ENCODE measurements around the gene DYDC1.
A peak's percentile ranks its signal among the peaks of the same experiment; 100 is the strongest.
"Not testable (repeated sequence)": the region's sequence is repeated elsewhere in the genome, so short reads cannot be mapped to it uniquely, and the experiment has no call there.

The DYDC1 gene

DNA sequence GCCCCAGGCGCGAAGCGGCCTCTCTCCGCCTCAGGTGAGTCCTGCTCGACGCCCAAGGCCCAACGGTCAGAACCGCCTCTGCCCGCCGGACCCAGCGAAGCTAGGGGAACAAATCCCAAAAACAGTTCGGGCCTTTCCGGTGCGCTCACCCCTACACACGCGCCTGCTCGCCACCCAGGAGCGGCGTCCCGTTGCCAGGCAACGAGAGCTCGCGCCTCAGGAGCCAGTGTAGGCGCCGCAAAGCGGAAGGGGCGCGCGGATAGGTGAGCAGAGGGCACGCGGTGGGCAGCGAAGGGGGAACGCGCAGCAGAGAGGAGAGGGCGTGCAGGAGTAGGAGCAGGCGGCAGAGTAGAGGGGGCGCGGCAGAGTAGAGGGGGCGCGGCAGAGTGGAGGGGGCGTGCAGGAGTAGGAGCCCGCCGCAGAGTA, at the start of gene DYDC1, which contains the start of gene DYDC2:
DYDC1 (minus strand) TSS at position 193 of the 426 bp plus-strand sequence. CDS start 4,154 bp downstream, outside the sequence.
DYDC2 (plus strand) TSS at position 219 of the 426 bp plus-strand sequence. CDS start 5,663 bp downstream, outside the sequence.
- peak; percentile 15 to 19 for DNase-seq

DNA sequence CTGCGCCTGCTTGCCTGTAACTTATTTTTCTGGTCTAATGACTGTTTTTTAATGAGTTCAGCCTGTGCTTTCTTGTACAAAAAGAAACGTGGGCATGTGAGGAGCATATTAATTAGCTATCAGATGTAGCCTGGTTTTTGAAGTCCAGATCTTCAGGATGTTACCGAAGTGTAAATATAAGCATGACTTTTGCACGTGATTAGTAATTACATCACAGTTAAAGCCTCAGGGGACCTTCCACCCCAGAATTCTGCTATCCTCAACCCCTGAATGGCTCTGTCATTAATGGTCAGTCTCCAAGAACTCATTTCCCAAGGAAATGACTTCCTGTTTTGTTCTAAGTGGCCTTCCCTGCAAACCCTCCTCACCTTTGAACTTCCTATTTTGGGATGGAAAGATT, 49.6 kb upstream of the DYDC1 start:
- no peak for DNase-seq

DNA sequence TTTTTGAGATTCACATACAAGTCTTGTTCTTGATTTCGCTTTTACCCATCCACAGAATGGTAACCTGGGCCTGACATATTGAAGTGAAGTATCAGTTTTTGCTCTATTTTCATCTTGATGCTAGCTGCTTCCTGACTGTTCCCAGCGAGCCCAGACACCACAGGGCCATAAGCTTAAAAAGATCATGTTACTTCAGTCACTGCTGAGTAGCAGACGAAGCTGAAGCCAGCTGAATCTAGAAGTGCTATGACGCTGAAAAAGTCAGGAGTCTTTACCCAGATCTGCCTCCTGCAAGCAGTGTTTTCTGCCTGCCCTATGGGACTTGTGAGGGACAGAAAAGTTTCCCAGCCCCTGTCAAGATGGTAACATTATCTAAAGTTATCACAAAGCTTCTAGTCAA, 49.1 kb upstream of the DYDC1 start:
- DNase-seq, result no peak

DNA sequence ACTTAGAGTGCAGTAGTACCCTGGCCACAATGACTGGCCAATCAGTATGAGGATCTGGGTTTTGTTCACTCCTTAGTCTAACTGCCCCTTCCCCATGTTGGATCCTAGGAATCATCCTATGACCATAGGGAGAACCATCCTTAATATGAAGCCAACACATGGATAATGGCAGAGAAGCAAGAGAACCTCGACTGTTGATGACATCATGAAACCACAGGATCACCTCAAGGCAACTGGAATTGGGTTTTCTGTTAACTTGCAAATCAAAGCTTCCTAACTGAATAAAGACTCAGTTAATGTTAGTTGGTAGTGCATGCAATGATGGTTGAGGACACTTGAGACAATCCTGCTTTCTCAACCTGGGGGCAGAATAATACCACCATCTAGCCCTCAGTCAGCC, 48.5 kb upstream of the DYDC1 start:
- no peak for DNase-seq

DNA sequence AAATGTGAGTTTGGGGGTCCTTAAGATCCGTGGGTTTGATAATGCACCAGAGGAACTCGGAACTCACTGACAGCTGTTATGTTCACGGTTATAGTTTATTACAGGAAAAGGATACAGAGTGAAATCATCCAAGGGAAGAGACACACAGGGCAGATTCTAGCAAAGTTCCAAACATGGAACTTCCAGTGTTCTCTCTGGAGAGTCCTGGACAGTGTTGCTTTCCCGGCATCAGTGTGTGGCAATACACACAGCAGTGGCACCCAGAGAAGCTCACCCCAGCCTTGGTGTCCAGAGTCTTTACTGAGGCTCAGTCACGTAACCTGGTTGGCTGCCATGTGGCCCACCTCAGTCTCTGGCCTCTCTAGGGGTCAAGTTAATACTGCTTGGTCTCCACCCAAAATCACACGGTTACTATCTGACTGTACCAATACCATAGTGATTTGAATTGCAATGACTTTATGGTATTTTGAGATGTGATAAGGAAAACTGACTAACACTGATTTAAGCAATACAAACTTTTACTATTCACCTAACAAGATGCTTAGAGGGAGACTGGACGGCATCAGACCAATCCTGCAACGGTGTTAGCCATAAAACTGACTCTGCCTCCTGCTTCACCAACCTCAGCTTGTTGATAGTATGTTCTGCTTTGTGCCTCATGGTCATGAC, 43.7 kb upstream of the DYDC1 start:
- DNase-seq, result no peak

DNA sequence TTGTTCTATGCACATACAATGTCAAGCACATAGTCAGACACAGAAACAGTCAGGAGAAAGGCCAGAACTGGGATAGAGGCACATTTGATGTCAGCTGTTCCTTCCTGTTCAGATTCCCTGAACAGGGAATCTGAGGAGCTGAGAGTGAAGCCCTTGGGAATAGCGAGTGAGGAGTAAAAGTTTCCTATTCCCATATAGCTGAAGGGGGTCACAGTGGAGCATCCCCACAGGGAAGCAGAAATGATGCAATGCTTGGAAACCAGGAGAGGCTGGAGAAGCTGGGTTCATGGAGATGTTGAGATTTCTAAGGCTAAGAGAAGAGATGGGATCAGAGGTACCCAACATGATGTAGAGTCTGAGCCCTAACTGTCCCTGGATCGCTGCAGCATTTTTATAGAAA, 40.5 kb upstream of the DYDC1 start:
- DNase-seq, result no peak

DNA sequence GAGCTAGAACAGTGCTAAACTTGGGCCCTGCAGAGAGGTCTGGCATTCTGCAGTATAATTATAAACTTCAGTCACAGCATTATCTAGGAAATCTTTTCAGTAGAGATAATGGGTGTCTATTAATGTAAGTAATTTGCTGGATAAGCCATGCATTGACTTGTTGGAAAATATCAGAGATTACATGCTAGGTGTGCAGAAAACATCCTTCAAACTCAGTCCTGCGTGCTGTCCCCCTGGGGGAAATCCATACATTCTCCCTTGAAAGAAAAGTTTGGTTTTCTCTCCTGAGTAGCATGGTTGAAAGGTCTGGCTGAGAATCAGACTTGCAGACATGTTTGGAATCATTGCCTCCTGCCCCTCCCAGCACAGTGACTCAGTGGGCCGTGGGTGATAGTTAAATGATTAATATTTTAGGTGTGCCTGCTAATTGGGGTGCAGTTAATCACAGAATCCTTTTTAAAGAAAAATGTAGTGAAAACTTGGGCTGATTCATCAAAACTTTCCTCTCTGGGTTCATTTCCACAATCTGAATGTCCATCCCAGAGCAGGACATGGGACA, 37.9 kb upstream of the DYDC1 start:
- no peak for DNase-seq

DNA sequence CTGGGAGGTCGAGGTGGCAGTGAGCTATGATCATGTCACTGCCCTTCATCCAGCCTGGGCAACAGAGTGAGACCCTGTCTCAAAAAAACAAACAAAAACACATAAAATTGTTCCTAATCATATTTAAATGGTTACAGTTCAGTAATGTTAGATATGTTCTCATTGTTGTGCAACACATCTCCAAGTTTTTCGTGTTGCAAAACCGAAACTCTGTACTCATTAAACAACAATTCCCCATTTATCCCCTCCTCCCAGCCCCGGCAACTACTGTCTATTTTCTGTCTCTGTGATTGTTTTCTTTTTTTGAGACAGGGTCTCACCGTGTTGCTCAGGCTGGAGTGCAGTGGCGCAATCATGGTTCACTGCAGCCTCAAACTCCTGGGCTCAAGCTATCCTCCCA, 35.7 kb upstream of the DYDC1 start:
- DNase-seq, result no peak

DNA sequence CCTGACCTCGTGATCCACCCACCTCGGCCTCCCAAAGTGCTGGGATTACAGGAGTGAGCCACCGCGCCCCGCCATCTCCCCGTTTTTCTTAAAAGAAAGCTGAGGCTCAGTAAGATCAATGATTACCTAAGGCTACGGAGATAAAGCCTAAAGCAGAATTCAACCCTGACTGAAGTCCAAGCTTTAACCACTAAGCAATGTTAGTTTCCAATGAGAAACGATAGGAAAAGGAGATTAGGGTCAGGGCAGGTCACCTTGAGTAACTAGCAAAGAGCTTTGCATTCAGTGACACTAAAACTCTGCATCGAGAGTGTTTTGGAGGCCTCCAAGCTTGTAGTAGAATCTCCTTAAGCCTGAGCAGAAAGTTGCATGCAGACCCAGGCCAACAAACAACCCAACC, 34.2 kb upstream of the DYDC1 start:
- DNase-seq, result no peak

DNA sequence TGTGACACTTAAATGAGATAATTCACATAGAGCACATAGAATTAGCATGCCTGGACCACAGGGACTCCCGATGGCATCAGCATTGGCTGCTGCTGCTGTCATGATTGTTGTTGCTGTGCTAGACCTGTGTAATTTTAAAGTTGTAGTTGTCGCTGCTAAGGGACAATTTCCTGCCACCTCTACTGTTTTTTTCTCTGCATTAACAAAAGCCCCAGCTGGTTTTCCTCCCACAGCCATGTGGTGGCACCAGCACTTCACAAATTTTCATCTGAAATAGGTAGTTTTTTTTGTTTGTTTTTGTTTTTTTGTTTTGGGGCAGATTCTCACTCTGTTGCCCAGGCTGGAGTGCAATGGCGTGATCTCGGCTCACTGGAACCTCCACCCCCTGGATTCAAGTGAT, 26.4 kb upstream of the DYDC1 start:
- DNase-seq, result peak; percentile 32 to 46

DNA sequence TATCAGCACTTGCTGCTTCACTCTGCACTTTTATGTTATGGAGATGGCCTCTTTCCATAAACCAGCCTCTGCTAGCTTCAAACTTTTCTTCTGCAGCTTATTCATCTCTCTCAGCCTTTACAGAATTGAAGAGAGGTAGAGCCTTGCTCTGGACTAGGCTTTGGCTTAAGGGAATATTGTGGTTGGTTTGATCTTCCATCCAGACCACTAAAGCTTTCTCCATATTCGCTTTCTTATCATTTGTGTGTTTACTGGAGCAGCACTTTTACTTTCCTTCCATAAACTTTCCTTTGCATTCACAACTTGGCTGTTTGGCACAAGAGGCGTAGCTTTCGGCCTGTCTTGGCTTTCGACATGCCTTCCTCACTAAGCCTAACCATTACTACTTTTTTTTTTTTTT, 23.6 kb upstream of the DYDC1 start:
- DNase-seq, result no peak

DNA sequence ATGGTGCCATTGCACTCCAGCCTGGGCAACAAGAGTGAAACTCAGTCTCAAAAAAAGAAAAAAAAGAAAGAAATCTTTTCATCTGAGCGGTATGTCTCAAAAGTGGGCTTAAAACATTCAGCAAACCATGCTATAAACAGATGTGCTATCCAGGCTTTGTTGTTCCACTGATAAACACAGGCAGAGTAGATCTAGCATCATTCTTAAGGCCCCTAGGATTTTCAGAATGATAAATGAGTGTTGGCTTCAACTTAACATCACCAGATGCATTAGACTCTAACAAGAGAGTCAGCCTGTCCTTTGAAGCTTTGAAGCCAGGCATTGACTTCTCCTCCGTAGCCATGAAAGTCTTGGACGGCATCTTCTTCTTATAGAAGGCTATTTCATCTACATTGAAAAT, 23.1 kb upstream of the DYDC1 start:
- no peak for DNase-seq

DNA sequence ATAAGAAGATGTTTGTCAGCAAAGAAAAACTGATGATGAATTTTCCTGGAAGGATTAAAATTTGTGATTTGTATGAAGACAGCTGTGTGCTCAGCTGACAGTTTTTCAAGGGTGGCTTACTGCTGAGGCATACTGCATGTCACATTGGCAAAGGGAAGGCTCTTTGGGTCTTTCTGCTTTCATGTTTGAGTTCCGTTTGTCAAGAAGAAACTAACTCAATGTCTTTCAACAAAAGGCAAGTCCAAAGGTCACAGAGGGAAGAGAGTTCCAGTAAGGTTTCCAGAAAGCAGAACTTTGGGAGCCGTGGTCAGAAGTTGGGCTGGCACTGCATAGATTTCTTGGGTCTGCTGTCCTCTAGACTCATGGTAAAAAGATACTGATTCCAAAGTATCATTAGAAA, 16.9 kb upstream of the DYDC1 start:
- no peak for DNase-seq

DNA sequence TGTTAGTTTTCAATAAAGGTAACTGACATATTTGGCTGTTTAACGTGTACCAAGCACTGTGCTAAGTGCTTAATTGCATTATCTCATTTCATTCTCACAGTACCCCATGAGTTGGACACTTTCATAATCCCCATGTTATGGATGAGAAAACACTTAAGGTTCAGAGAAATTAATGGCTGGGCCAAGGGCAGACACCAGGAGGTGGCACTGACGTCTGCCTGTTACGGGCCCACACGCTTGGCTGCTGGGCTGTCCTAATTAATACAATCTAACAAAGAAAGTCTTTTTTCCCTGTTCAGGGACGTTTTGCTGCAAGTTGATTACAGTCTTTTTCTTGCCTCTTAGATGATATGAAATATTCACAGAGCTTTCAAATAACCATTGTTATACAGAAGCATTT, 16.1 kb upstream of the DYDC1 start:
- DNase-seq, result no peak

DNA sequence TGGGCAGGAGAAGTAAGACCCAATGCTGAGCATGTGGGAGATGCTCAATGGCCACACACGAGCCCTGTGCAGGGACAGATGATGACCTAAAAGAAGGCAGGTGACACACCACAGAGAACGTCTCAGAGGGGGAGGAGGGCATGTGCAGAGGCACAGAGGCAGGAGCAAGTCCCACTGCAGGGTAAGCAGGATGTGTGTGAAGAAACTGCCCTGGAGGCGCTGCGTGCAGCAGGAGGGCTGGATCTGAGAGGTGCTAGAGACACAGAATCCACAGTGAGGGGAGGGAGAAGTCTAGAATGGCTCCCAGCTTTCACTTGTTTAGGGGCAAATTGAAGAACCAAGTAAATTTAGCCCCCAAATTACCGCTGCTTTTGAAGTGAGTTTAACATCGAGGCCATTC, 14.9 kb upstream of the DYDC1 start:
- DNase-seq, result no peak

DNA sequence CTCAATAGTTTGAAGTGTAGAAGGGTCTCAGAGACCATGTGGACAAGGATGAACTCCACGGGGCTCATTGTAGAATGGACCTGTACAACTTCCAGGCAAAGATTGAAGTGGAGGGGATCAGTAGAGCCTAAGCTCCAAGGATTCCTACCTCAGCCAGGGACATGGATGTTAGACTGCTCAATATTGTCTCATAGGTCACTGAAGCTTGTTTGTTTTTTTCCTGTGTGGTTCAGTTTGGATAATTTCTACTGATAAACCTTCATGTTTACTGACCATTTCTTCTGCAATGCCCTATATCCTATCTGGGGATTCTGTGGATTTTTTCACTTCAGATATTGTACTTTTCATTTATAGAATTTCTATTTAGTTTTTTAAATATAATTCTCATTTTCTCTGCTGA, 9.0 kb upstream of the DYDC1 start:
- no peak for DNase-seq

DNA sequence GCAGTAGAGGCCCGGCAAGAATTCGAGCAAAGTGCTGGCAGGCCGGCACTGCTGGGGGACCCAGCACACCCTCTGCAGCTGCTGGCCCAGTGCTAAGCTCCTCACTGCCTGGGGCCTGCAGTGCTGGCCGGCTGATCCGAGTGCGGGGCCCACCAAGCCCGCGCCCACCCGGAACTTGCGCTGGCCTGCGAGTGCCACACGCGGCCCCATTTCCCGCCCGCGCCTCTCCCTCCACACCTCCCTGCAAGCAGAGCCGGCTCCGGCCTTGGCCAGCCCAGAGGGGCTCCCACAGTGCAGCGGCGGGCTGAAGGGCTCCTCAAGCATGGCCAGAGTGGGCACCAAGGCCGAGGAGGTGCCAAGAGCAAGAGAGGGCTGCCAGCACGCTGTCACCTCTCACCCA, 3.1 kb upstream of the DYDC1 start:
- DNase-seq, result no peak

DNA sequence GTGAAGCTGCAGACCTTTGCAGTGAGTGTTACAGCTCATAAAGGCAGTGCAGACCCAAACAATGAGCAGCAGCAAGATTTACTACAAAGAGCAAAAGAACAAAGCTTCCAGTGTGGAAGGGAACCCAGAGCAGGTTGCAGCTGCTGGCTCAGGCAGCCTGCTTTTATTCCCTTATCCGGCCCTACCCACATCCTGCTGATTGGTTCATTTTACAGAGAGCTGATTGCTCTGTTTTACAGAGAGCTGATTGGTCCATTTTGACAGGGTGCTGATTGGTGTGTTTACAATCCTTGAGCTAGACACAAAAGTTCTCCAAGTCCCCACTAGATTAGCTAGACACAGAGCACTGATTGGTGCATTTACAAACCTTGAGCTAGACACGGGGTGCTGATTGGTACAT, 2.4 kb upstream of the DYDC1 start:
- not testable (repeated sequence) for DNase-seq

DNA sequence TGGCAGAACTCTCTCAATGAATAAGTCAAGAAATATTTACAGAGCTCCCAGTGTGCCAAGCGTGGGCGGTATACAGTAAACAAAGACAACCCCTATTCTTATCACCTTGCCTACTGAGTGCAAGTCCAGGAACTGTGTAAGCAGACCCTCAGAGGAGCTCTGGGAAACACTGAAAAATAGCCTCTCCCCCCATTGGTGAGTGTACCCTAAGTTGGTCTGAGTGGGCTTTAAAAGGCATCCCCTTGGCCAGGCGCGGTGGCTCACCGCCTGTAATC, 1.2 kb upstream of the DYDC1 start:
- DNase-seq, result no peak

DNA sequence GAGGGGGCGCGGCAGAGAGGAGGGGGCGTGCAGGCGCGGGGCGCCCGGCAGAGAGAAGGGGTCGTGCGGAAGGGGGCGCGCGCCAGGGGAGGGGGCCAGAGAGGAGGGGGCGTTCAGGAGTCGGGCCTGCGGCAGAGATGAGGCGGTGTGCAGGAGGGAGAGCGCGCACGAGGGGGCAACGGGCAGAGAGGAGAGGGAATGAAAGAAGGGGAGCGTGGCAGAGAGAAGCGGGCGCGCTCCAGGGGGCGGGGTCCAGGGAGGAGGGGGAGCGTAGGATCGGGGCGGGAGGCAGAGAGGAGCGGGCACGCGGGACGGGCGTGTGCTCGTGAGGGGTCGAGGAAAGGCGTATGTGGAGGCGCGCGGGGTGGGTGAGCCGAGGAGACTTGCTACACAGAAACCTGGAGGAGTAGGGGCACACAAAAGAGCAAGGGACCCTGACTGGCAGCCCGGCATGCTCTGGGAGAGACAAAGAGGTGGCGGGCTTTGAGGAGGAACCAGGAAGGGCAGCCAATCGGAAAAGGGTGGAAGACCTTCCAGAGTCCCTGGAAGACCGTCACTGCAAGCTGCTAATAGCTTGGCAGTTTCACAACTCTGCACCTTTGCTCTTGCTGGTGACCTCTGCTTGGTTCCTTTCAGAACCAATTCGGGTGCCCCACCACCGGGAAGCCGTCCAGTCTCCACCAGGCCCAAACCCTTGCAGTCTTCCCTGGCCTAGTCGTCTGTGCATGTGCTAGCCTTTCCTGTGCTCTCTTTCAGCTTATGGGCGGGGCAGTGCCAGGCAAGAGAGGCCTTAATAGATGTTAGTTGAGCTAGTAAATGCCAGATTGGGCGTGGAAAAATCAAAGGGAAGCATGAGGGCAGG, 665 bp upstream of the DYDC1 start:
- DNase-seq, result no peak

DNA sequence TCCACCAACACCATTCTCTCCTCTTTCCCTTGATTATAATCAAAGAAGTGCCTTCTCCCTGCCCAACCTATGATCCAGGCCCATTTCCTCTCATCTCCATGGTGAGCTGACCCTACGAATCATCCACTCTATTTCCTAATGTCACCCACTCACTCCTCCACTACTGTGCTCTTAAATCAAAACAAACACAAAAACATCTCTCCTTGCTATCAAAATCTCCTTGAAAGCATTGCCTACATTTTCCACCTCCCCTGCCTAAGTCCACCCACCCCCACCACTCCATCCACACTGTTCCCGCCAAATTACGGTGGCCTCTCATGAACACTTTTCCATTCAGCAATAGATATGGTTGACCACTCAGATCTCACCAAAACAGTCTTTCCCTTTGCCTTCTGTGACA, 5.3 kb downstream of the DYDC1 start:
- no peak for DNase-seq

DNA sequence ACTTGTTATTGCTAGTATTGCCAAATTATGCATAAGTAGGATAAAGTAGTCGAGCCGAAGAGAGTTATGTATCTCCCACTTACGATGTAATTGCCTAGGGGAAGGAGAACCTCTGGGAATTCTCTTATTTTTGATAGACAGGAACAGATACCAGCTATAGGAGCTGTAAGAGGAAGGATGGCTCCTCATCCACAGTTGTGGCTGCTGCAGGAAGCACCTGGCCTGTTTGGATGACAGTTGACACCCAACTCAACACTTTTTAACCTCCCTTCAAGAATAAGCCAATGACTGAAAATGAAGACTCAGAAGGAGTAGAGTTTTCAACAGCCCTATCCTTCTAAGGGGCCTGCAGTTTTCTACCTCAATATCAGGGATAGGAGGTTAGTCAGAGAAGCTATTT, 6.3 kb downstream of the DYDC1 start:
- no peak for DNase-seq

DNA sequence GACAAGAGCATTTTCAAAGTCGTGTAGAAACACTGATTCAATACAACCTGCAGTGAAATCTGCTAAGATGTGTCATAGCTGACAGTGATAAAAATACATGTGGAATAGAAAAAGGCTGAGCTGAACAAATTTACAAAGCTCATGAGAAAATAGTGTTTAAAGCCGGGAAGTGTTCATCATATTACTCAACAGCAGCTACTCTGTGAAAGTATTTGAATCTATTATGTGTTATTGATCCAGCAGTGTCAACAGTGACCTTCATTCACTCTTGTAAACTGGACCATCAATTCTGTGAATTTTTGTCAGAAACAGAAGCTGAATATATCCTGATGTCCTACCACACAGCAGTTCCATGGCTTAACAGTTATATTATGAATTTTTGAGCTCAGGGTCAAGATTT, 11.6 kb downstream of the DYDC1 start:
- no peak for DNase-seq

DNA sequence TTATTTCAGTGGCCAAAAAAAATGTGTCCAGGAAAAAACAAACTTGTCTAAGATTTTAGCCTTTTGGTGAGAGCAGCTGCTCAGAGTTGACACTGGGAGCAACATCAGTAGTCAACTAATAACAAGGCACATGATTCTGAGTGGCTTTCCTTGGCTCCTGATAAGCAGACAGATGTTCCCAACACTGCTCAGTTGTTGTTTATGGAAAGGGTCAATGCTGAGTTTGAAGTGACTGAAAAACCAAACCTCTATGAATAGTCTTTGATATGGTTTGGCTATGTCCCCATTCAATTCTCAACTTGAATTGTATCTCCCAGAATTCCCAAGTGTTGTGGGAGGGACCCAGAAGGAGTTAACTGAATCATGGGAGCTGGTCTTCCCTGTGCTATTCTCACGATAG, 12.3 kb downstream of the DYDC1 start:
- DNase-seq, result no peak
